Kidney epithelial cell (primary cell): ENCODE measurements around the gene RBM12. TPM values are rescaled to one million over a fixed set of nuclear protein-coding genes. Genes with fewer than 3 reads are reported as not detected.

Experiments
- DNase-seq: peaks from one replicate; pipeline ENCODE4 v3.0.0-alpha.2; 2010; ENCODE audit warnings: low read depth
- H3K27me3 ChIP-seq: 2 replicates; pipeline ENCODE4 v1.6.0; 2011; ENCODE audit warnings: low read length; ENCODE audit not compliant: control insufficient read depth, insufficient read depth
- H3K36me3 ChIP-seq: 2 replicates; pipeline ENCODE4 v1.5.1; 2011; ENCODE audit warnings: low read length; ENCODE audit not compliant: control insufficient read depth, insufficient read depth
- H3K4me3 ChIP-seq: 2 replicates; pipeline ENCODE4 v1.5.1; 2011; ENCODE audit warnings: low read depth, mild to moderate bottlenecking, control low read depth, low read length
- total RNA-seq: library from RNA; depleted of rRNA; stranded (reverse); fragments of >200 nt; gene quantifications from 2 replicates; pipeline ENCODE4 v1.2.3, GENCODE V29; 2015
- TF ChIP-seq, protein P1 (sequence below): IDR thresholded peaks from 2 replicates; pipeline ENCODE4 v1.5.1; 2011; ENCODE audit warnings: mild to moderate bottlenecking, moderate library complexity, low read length, control low read depth, inconsistent platforms; ENCODE audit not compliant: insufficient read depth, poor library complexity, severe bottlenecking

The RBM12 gene
- total RNA-seq, 1 donor from 2014 or later = 43.2 TPM

DNA sequence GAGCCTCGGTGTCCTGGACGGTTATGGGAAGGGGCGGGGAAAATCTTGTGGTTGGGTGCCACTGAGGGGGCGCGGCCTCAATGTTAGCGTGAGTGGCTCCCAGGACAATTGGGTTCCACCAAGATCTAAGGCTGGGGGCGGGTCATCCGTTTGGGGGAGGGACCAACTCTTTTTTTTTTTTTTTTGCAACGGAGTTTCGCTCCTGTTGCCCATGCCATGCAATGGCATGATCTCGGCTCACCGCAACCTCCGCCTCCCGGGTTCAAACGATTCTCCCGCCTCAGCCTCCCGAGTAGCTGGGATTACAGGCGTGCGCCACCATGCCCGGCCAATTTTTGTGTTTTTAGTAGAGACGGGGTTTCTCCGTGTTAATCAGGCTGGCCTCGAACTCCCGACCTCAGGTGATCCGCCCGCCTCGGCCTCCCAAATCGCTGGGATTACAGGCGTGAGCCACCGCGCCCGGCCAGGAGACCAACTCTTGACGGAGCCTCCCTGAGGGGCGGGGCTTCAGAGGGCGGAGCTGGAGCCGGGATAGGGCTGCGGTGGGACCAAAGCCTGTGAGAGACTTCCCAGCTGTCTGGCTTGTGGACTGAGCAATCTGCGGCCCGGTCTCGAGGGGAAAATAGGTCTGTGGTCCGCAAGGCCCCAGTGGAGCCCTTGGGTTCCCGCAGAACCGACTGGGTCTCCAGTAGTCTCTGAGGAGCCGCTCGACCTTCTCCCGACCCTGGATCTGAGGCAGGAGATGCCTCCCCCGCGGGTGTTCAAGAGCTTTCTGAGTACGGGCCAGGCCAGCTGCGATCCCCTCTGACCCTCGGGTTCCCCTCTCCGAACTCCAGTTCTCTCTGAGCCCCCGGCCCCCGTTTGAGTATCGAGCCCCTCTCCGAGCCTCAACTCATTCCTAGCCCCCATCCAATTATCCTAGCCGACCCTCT, 48.0 kb downstream of the RBM12 start:
- TF ChIP-seq, protein P1, sequence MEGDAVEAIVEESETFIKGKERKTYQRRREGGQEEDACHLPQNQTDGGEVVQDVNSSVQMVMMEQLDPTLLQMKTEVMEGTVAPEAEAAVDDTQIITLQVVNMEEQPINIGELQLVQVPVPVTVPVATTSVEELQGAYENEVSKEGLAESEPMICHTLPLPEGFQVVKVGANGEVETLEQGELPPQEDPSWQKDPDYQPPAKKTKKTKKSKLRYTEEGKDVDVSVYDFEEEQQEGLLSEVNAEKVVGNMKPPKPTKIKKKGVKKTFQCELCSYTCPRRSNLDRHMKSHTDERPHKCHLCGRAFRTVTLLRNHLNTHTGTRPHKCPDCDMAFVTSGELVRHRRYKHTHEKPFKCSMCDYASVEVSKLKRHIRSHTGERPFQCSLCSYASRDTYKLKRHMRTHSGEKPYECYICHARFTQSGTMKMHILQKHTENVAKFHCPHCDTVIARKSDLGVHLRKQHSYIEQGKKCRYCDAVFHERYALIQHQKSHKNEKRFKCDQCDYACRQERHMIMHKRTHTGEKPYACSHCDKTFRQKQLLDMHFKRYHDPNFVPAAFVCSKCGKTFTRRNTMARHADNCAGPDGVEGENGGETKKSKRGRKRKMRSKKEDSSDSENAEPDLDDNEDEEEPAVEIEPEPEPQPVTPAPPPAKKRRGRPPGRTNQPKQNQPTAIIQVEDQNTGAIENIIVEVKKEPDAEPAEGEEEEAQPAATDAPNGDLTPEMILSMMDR = no peak
- Histone ChIP-seq H3K36me3 (peaks cover 1% of the 10 kb centered on the region), H3K27me3 (no peaks in the 10 kb centered on the region), H3K4me3 (peak overlapping the region; percentile 48)
- peak; percentile 96 for DNase-seq

GRCh38 chr20:35615667-35616464, 48.8 kb downstream of the RBM12 start, which contains the start of gene SPAG4:
Gene SPAG4, plus strand, starts transcription at chr20:35615829. Its CDS starts 175 bp downstream, at chr20:35616004.
- DNase-seq = no peak
- H3K27me3 ChIP-seq = no peaks in the 10 kb centered on the region
- peak within 1 kb of the TSS; percentile 51 for H3K4me3 ChIP-seq
- TF ChIP-seq, protein P1 = no peak
- H3K36me3 ChIP-seq = no peaks in the 10 kb centered on the region

DNA sequence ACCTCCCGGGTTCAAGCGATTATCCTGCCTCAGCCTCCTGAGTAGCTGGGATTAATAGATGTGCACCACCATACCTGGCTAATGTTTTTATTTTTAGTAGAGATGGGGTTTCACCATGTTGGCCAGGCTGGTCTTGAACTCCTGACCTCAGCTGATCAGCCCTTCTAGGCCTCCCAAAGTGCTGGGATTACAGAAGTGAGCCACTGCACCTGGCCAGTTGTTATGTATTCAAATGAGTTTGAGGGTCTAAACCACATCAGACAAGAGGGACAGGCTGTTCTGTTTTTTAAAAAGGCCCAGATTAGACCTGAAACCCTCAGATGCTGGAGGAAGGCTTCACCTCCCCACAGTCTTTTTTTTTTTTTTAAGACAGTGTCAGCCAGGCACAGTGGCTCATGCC, 53.2 kb downstream of the RBM12 start:
- TF ChIP-seq, protein P1 = no peak
- no peaks in the 10 kb centered on the region for H3K36me3 ChIP-seq
- H3K27me3 ChIP-seq = no peaks in the 10 kb centered on the region
- no peak for DNase-seq
- no peak overlapping the region for H3K4me3 ChIP-seq

DNA sequence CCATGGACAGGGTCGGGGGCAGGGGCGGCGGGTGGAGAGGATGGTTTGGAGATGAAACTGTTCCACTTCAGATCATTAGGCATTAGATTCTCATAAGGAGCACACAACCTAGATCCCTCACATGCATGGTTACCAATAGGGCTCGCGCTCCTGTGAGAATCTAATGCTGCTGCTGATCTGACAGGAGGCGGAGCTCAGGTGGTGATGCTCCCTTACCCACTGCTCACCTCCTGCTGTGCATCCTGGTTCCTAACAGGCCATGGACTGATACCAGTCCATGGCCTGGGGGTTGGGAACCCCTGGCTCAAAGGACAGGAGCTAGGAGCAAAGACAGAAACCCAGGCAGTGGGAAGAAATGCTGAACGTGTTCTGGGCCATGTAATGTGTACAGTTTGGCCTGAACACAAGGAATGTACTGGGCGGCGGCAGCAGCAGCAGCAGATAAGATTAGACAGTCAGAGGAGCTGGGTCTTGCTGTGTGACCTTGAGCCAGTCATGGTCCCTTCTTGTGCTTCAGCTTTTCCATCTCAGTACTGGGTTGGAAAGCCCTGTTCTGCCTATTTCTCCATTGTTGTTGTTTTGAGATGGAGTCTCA, 53.8 kb downstream of the RBM12 start:
- DNase-seq = no peak
- Histone ChIP-seq H3K4me3 (no peak overlapping the region), H3K36me3 (no peaks in the 10 kb centered on the region), H3K27me3 (no peaks in the 10 kb centered on the region)
- TF ChIP-seq, protein P1 = no peak

- Histone ChIP-seq H3K4me3 (no peak overlapping the region), H3K27me3 (peaks cover 3% of the 10 kb centered on the region), H3K36me3 (no peaks in the 10 kb centered on the region)
- no peak for DNase-seq
- TF ChIP-seq, protein P1 = no peak
Observed at GRCh38 chr20:35607003-35607735, 57.5 kb downstream of the RBM12 start.
